RWPE2 (cell line): Measurements from ENCODE around the gene CD164L2.

Source experiments
- ATAC-seq: fragments of 200-7000 bp; cut with Tn5 transposase; 3 replicates; pipeline ENCODE4 v1.9.1; 2021; ENCODE audit warnings: low read depth
- DNase-seq: peaks from one replicate; pipeline ENCODE4 v3.0.0-alpha.2; 2020; ENCODE audit warnings: low spot score
- H3K27ac ChIP-seq: fragments of 450-650 bp; 2 replicates; pipeline ENCODE4 v1.5.1; 2017; ENCODE audit warnings: mild to moderate bottlenecking; ENCODE audit not compliant: poor library complexity, severe bottlenecking
- H3K27me3 ChIP-seq: fragments of 250-450 bp; sonication (Bioruptor Pico); 2 replicates; pipeline ENCODE4 v1.5.1; 2021; ENCODE audit warnings: mild to moderate bottlenecking, moderate library complexity; ENCODE audit not compliant: insufficient read depth, poor library complexity, severe bottlenecking
- H3K36me3 ChIP-seq: fragments of 250-450 bp; sonication (Bioruptor Pico); 2 replicates; pipeline ENCODE4 v1.5.1; 2020; ENCODE audit warnings: low read depth, mild to moderate bottlenecking, moderate library complexity
- H3K4me1 ChIP-seq: fragments of 250-450 bp; sonication (Bioruptor Pico); 2 replicates; pipeline ENCODE4 v1.5.1; 2021; ENCODE audit warnings: mild to moderate bottlenecking, moderate library complexity; ENCODE audit not compliant: insufficient read depth, poor library complexity, severe bottlenecking
- H3K4me3 ChIP-seq: fragments of 250-450 bp; sonication (Bioruptor Pico); 2 replicates; pipeline ENCODE4 v1.5.1; 2021; ENCODE audit warnings: mild to moderate bottlenecking, moderate library complexity; ENCODE audit not compliant: severe bottlenecking
- H3K9me3 ChIP-seq: fragments of 250-450 bp; sonication (Bioruptor Pico); 2 replicates; pipeline ENCODE4 v1.5.1; 2021; ENCODE audit warnings: mild to moderate bottlenecking, moderate library complexity; ENCODE audit not compliant: severe bottlenecking
- TF ChIP-seq, protein P1 (sequence below): fragments of 450-650 bp; IDR thresholded peaks from one replicate; pipeline ENCODE4 v1.5.1; 2017; ENCODE audit warnings: mild to moderate bottlenecking, moderate library complexity; ENCODE audit not compliant: poor library complexity, severe bottlenecking

Gene CD164L2

DNA sequence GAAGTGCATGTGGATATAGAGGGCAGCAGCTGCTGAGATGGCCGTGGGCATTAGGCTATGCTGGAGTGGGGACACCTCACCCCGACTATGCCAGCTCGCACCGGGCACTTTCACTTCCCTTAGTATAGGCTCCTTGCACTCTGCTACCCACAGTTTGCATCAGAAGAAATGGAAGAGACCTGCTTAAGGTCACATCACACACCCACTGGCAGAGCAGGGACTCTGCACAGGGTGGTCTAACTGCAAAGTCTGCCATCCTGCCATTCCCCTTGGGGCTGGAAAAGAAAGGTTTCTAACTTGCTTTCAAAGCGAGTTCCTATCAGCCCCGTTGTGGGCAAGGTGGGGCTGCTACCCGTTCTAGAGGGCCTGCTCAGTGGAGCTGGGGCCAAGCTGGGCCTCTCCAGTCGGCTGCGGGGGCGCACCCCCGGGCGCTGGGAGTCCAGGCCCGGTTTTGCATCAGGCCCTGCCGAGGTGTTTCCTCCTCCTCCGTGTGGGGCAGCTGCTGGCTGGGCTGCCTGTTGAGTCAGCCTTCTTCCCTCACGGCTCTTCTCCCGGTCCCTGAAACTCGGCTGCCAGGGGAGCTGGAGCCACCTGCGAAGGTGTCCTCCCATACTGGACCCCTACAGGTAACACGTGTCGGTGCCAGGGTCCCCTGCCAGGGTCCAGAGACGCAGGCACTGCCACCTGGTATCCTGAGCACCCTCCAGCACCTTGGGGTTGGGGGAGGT, 41.4 kb downstream of the CD164L2 start, which contains the start of gene SYTL1:
SYTL1 (plus strand) TSS at position 498 of the 728 bp plus-strand sequence. CDS start 3,313 bp downstream, outside the sequence.
- TF ChIP-seq, protein P1, sequence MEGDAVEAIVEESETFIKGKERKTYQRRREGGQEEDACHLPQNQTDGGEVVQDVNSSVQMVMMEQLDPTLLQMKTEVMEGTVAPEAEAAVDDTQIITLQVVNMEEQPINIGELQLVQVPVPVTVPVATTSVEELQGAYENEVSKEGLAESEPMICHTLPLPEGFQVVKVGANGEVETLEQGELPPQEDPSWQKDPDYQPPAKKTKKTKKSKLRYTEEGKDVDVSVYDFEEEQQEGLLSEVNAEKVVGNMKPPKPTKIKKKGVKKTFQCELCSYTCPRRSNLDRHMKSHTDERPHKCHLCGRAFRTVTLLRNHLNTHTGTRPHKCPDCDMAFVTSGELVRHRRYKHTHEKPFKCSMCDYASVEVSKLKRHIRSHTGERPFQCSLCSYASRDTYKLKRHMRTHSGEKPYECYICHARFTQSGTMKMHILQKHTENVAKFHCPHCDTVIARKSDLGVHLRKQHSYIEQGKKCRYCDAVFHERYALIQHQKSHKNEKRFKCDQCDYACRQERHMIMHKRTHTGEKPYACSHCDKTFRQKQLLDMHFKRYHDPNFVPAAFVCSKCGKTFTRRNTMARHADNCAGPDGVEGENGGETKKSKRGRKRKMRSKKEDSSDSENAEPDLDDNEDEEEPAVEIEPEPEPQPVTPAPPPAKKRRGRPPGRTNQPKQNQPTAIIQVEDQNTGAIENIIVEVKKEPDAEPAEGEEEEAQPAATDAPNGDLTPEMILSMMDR, result no peak
- DNase-seq, result no peak
- H3K36me3 ChIP-seq, result peaks cover 6% of the 10 kb centered on the region; the same call in 1 of the 2 replicates
- peak; percentile 58 for ATAC-seq
- H3K9me3 ChIP-seq, result no peaks in the 10 kb centered on the region
- peaks cover 19% of the 10 kb centered on the region for H3K4me1 ChIP-seq
- peak within 1 kb of the TSS; percentile 92 for H3K27ac ChIP-seq
- peak within 1 kb of the TSS; percentile 37 for H3K4me3 ChIP-seq
- H3K27me3 ChIP-seq, result no peaks in the 10 kb centered on the region

DNA sequence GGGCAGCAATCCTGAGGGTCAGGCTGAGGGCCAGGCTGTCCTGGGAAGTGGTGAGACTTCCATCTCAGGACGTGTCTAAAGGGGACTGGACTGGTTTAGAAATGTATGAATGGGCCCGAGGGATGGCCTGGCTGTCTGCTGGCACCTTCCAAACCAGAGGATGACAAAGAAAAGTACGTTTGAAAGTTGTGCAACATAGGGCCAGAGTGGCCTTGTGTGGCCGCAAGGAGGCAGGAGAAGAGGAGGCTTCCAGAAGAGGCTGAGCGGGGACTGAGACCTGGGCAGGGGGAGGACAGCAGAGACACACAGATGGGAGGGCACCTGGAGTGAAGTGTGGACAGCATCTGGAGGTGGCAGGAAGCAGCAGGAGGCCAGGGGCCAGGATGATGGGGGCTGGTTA, 43.9 kb downstream of the CD164L2 start:
- peak overlapping the region; percentile 92 for H3K27ac ChIP-seq
- DNase-seq, result no peak

DNA sequence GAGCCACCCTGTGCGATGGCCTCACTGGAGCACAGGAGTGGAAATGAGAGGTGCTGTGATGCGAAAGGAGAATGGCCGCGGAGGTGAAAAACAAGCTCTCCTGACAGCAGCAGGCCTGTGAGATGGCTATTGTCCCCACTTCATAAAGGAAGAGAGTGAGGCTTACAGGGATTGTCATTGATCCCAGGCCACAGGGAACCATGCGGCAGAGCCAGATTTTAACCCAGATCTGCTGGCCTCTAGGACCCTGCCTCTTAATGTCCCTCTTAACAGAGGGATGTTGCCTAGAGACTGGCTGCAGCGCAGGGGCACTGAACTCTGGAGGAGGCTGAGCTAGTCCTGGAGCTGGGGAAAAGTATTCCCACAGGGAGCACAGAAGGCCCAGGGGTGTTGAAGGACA, 44.4 kb downstream of the CD164L2 start:
- TF ChIP-seq, protein P1, result no peak
- DNase-seq (no peak), ATAC-seq (no peak)
- no peak overlapping the region for H3K4me3 ChIP-seq
- H3K27me3 ChIP-seq, result no peaks in the 10 kb centered on the region
- H3K9me3 ChIP-seq, result no peaks in the 10 kb centered on the region
- H3K4me1 ChIP-seq, result peaks cover 16% of the 10 kb centered on the region
- H3K36me3 ChIP-seq, result peaks cover 12% of the 10 kb centered on the region
- peak overlapping the region; percentile 92 for H3K27ac ChIP-seq

More for the DNA sequence above, 43.9 kb downstream of the CD164L2 start:
- Histone ChIP-seq H3K9me3 (no peaks in the 10 kb centered on the region), H3K27me3 (no peaks in the 10 kb centered on the region), H3K4me1 (peaks cover 19% of the 10 kb centered on the region), H3K4me3 (no peak overlapping the region), H3K36me3 (peaks cover 7% of the 10 kb centered on the region)
- TF ChIP-seq, protein P1, result no peak
- ATAC-seq, result no peak

DNA sequence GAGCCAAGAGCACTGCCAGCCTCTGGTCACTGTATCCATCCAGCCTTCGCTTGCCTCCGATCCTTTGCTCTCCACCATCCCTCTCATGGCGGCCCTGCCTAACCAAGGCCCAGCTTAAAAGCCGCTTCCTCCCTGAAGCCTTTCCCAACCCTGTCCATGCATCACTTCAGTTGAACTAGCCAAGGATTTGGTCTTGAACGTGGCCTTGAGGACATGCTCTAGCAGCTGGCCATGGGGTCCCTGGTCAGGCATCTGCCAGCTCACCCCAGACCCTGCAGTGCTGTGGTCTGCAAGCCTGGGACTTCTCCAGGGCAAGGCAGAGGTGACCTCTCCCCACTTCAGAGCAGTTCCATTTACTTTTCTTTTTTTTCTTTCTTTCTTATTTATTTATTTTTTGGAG, 46.4 kb downstream of the CD164L2 start:
- H3K4me3 ChIP-seq, result no peak overlapping the region
- no peaks in the 10 kb centered on the region for H3K9me3 ChIP-seq
- H3K27ac ChIP-seq, result no peak overlapping the region
- peaks cover 13% of the 10 kb centered on the region for H3K4me1 ChIP-seq
- ATAC-seq, result no peak
- DNase-seq, result no peak
- TF ChIP-seq, protein P1, result no peak
- H3K27me3 ChIP-seq, result no peaks in the 10 kb centered on the region
- peaks cover 28% of the 10 kb centered on the region for H3K36me3 ChIP-seq
